ENCODE data around the gene DIS3L. TPM values are rescaled to one million over a fixed set of nuclear protein-coding genes. Genes with fewer than 3 reads are reported as not detected.

DIS3L gene
- total RNA-seq (2021) (32.8 to 35.4 TPM (median 32.9 TPM) in 3 replicates), Bru-seq, nascent RNA (percentile 77 among the genes with signal in this experiment)
- long read RNA-seq, experiment 1, transcript DIS3L-202 (17 exons, 3,647 nt) = major isoform, 105 of 160 reads
- long read RNA-seq, experiment 1, transcript DIS3L-201 (17 exons, 3,763 nt) = minor isoform, 5 of 160 reads
- long read RNA-seq, experiment 1, partial matches to known transcripts = 25 of 160 reads
- long read RNA-seq, experiment 1, other reads (novel, unspliced or antisense) = 23 of 160 reads
- long read RNA-seq, experiment 2, transcript DIS3L-202 (17 exons, 3,647 nt) = major isoform, 11 of 48 reads
- long read RNA-seq, experiment 2, partial matches to known transcripts = 21 of 48 reads
- long read RNA-seq, experiment 2, other reads (novel, unspliced or antisense) = 15 of 48 reads
- long read RNA-seq, experiment 3, partial matches to known transcripts = 6 of 12 reads
- long read RNA-seq, experiment 3, other reads (novel, unspliced or antisense) = 3 of 12 reads

DNA sequence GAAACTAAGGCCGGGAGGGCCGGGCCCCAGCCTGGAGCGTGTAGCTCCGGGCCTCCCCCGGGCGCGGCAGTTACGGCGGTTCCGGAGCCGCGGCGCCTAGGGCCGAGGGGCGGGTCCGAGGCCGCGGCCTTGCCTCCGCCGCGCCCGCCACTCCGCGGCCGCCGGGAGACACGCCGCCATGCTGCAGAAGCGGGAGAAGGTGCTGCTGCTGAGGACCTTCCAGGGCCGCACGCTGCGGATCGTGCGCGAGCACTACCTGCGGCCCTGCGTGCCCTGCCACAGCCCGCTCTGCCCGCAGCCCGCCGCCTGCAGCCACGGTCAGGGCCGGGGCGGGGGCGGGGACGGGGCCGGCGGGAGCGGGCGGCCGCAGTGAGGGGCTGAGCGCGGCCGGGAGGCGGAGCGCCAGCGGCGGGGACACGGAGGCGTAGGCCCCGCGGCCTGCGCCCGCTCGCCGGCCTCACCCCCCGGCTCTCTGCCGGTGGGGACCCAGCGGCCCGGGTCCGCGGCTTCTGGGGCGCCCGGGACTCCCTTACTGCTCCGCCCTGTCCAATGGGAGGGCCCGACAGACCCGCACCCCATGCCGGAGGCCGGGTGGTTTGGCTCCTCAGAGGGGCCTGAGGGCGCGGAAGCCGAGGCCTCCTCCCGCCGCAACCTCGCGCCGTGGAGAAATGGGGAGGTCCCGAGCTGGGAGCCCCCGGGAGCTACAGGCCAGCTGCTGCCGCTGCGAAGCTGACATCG lies at the start of gene DIS3L:
TSS of gene DIS3L (plus strand) at position 150 of the 738 bp plus-strand sequence. CDS start at position 179, 29 bp downstream.
- peaks cover 9% of the 10 kb centered on the region; the same call in 1 of the 2 replicates for H3K36me3 Mint-ChIP-seq
- H3K27ac Mint-ChIP-seq = peak within 1 kb of the TSS; percentile 80
- H3K9me3 Mint-ChIP-seq = no peaks in the 10 kb centered on the region
- POLR2A ChIA-PET = interaction anchor here (0.6 to 1.6 kb wide), 3 partner anchors 9 to 96 kb away, joined by 3 to 6 read pairs (median 3); no protein-coding TSS in a partner anchor
- ATAC-seq (peak; percentile 85), DNase-seq (ENCODE audit: low spot score) (peak; percentile 62)
- H3K27me3 Mint-ChIP-seq (ENCODE audit: low read depth) = no peaks in the 10 kb centered on the region
- CTCF ChIA-PET = interaction anchor here (0.5 to 1.8 kb wide), 5 partner anchors 42 to 377 kb away, joined by 3 to 4 read pairs (median 4); partner anchors contain the start of gene SNAPC5
- peak within 1 kb of the TSS; percentile 80 for H3K4me3 Mint-ChIP-seq
- H3K4me1 Mint-ChIP-seq = peaks cover 38% of the 10 kb centered on the region
- TF ChIP-seq, protein P1, sequence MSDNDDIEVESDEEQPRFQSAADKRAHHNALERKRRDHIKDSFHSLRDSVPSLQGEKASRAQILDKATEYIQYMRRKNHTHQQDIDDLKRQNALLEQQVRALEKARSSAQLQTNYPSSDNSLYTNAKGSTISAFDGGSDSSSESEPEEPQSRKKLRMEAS (CRISPR knock-in tag; IDR thresholded peaks at IDR 0.05) = peak; percentile 31; the same call in 1 of the 2 replicates
- TF ChIP-seq, protein P2, sequence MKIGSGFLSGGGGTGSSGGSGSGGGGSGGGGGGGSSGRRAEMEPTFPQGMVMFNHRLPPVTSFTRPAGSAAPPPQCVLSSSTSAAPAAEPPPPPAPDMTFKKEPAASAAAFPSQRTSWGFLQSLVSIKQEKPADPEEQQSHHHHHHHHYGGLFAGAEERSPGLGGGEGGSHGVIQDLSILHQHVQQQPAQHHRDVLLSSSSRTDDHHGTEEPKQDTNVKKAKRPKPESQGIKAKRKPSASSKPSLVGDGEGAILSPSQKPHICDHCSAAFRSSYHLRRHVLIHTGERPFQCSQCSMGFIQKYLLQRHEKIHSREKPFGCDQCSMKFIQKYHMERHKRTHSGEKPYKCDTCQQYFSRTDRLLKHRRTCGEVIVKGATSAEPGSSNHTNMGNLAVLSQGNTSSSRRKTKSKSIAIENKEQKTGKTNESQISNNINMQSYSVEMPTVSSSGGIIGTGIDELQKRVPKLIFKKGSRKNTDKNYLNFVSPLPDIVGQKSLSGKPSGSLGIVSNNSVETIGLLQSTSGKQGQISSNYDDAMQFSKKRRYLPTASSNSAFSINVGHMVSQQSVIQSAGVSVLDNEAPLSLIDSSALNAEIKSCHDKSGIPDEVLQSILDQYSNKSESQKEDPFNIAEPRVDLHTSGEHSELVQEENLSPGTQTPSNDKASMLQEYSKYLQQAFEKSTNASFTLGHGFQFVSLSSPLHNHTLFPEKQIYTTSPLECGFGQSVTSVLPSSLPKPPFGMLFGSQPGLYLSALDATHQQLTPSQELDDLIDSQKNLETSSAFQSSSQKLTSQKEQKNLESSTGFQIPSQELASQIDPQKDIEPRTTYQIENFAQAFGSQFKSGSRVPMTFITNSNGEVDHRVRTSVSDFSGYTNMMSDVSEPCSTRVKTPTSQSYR (CRISPR knock-in tag; IDR thresholded peaks at IDR 0.05) = no peak
- TF ChIP-seq FOXK1 (CRISPR knock-in tag; IDR thresholded peaks at IDR 0.05) (0 out of 2 replicates have a peak, but pooled peaks have one; percentile 43), NFATC4 (CRISPR knock-in tag; IDR thresholded peaks at IDR 0.05) (no peak), TEAD1 (CRISPR knock-in tag; IDR thresholded peaks at IDR 0.05) (peak; percentile 31), JUN (CRISPR knock-in tag; IDR thresholded peaks at IDR 0.05) (no peak), SP1 (CRISPR knock-in tag; conservative IDR thresholded peaks at IDR 0.05) (peak; percentile 42; the same call in 1 of the 2 replicates), GTF2I (CRISPR knock-in tag; conservative IDR thresholded peaks at IDR 0.05) (no peak), TP53 (CRISPR knock-in tag; IDR thresholded peaks at IDR 0.05) (peak; percentile 79; the same call in 1 of the 2 replicates), KAT7 (CRISPR knock-in tag; IDR thresholded peaks at IDR 0.05; ENCODE audit: borderline replicate concordance) (peak; percentile 87; the same call in 1 of the 2 replicates), FOXP1 (CRISPR knock-in tag; IDR thresholded peaks at IDR 0.05; ENCODE audit: borderline replicate concordance) (0 out of 2 replicates have a peak, but pooled peaks have one; percentile 30), HMGA2 (CRISPR knock-in tag; IDR thresholded peaks at IDR 0.05) (no peak)
- TF ChIP-seq, protein P3, sequence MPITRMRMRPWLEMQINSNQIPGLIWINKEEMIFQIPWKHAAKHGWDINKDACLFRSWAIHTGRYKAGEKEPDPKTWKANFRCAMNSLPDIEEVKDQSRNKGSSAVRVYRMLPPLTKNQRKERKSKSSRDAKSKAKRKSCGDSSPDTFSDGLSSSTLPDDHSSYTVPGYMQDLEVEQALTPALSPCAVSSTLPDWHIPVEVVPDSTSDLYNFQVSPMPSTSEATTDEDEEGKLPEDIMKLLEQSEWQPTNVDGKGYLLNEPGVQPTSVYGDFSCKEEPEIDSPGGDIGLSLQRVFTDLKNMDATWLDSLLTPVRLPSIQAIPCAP (CRISPR knock-in tag; IDR thresholded peaks at IDR 0.05) = no peak
- TF ChIP-seq, protein P4, sequence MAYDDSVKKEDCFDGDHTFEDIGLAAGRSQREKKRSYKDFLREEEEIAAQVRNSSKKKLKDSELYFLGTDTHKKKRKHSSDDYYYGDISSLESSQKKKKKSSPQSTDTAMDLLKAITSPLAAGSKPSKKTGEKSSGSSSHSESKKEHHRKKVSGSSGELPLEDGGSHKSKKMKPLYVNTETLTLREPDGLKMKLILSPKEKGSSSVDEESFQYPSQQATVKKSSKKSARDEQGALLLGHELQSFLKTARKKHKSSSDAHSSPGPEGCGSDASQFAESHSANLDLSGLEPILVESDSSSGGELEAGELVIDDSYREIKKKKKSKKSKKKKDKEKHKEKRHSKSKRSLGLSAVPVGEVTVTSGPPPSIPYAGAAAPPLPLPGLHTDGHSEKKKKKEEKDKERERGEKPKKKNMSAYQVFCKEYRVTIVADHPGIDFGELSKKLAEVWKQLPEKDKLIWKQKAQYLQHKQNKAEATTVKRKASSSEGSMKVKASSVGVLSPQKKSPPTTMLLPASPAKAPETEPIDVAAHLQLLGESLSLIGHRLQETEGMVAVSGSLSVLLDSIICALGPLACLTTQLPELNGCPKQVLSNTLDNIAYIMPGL (CRISPR knock-in tag; IDR thresholded peaks at IDR 0.05) = peak; percentile 73; the same call in 1 of the 2 replicates
- TF ChIP-seq, protein P5, sequence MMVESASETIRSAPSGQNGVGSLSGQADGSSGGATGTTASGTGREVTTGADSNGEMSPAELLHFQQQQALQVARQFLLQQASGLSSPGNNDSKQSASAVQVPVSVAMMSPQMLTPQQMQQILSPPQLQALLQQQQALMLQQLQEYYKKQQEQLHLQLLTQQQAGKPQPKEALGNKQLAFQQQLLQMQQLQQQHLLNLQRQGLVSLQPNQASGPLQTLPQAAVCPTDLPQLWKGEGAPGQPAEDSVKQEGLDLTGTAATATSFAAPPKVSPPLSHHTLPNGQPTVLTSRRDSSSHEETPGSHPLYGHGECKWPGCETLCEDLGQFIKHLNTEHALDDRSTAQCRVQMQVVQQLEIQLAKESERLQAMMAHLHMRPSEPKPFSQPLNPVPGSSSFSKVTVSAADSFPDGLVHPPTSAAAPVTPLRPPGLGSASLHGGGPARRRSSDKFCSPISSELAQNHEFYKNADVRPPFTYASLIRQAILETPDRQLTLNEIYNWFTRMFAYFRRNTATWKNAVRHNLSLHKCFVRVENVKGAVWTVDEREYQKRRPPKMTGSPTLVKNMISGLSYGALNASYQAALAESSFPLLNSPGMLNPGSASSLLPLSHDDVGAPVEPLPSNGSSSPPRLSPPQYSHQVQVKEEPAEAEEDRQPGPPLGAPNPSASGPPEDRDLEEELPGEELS (CRISPR knock-in tag; IDR thresholded peaks at IDR 0.05) = peak; percentile 59; the same call in 1 of the 2 replicates
- TF ChIP-seq, protein P6, sequence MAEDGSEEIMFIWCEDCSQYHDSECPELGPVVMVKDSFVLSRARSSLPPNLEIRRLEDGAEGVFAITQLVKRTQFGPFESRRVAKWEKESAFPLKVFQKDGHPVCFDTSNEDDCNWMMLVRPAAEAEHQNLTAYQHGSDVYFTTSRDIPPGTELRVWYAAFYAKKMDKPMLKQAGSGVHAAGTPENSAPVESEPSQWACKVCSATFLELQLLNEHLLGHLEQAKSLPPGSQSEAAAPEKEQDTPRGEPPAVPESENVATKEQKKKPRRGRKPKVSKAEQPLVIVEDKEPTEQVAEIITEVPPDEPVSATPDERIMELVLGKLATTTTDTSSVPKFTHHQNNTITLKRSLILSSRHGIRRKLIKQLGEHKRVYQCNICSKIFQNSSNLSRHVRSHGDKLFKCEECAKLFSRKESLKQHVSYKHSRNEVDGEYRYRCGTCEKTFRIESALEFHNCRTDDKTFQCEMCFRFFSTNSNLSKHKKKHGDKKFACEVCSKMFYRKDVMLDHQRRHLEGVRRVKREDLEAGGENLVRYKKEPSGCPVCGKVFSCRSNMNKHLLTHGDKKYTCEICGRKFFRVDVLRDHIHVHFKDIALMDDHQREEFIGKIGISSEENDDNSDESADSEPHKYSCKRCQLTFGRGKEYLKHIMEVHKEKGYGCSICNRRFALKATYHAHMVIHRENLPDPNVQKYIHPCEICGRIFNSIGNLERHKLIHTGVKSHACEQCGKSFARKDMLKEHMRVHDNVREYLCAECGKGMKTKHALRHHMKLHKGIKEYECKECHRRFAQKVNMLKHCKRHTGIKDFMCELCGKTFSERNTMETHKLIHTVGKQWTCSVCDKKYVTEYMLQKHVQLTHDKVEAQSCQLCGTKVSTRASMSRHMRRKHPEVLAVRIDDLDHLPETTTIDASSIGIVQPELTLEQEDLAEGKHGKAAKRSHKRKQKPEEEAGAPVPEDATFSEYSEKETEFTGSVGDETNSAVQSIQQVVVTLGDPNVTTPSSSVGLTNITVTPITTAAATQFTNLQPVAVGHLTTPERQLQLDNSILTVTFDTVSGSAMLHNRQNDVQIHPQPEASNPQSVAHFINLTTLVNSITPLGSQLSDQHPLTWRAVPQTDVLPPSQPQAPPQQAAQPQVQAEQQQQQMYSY (CRISPR knock-in tag; IDR thresholded peaks at IDR 0.05) = no peak
- TF ChIP-seq, protein P7, sequence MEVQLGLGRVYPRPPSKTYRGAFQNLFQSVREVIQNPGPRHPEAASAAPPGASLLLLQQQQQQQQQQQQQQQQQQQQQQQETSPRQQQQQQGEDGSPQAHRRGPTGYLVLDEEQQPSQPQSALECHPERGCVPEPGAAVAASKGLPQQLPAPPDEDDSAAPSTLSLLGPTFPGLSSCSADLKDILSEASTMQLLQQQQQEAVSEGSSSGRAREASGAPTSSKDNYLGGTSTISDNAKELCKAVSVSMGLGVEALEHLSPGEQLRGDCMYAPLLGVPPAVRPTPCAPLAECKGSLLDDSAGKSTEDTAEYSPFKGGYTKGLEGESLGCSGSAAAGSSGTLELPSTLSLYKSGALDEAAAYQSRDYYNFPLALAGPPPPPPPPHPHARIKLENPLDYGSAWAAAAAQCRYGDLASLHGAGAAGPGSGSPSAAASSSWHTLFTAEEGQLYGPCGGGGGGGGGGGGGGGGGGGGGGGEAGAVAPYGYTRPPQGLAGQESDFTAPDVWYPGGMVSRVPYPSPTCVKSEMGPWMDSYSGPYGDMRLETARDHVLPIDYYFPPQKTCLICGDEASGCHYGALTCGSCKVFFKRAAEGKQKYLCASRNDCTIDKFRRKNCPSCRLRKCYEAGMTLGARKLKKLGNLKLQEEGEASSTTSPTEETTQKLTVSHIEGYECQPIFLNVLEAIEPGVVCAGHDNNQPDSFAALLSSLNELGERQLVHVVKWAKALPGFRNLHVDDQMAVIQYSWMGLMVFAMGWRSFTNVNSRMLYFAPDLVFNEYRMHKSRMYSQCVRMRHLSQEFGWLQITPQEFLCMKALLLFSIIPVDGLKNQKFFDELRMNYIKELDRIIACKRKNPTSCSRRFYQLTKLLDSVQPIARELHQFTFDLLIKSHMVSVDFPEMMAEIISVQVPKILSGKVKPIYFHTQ (CRISPR knock-in tag; IDR thresholded peaks at IDR 0.05) = no peak
- TF ChIP-seq, protein P8, sequence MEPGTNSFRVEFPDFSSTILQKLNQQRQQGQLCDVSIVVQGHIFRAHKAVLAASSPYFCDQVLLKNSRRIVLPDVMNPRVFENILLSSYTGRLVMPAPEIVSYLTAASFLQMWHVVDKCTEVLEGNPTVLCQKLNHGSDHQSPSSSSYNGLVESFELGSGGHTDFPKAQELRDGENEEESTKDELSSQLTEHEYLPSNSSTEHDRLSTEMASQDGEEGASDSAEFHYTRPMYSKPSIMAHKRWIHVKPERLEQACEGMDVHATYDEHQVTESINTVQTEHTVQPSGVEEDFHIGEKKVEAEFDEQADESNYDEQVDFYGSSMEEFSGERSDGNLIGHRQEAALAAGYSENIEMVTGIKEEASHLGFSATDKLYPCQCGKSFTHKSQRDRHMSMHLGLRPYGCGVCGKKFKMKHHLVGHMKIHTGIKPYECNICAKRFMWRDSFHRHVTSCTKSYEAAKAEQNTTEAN (CRISPR knock-in tag; IDR thresholded peaks at IDR 0.05) = no peak
